ENCODE data around the gene PTHLH.

- TF ChIP-seq CTCF (IDR thresholded peaks at IDR 0.05) (no peak), JUN (CRISPR knock-in tag; IDR thresholded peaks at IDR 0.05) (no peak)
Measured at GRCh38 chr12:27979145-27979544, 6.6 kb upstream of the PTHLH start.
